ENCODE data around the gene DNAH17. TPM values are rescaled to one million over a fixed set of nuclear protein-coding genes. Genes with fewer than 3 reads are reported as not detected.

Gene DNAH17
- total RNA-seq, 5 donors from 2014 or later (not counting 1 experiment from before 2014, with no cell fraction given) = 0.33 to 1.2 (median 1.1) TPM

- ChIA-PET CTCF (interaction anchor here in 1 of 2 donors (1.1 kb wide), 1 partner anchor 13 kb away, joined by 3 read pairs; no protein-coding TSS in a partner anchor), POLR2A (no interaction called here)
- ATAC-seq (replicated peaks in 1 of 4) (no peak), DNase-seq (no peak)
- H3K27me3 Mint-ChIP-seq = no peaks in the 10 kb centered on the region
- H3K4me3 Mint-ChIP-seq = peak overlapping the region in 1 of 3 donors; percentile 25
- no peaks in the 10 kb centered on the region for H3K9me3 Mint-ChIP-seq
- Histone ChIP-seq H3K4me3 (ENCODE audit: control insufficient read depth in 1 of 2, extremely low read depth in 1 of 2, low read length in 1 of 2) (no peak overlapping the region), H3K4me1 (ENCODE audit: control insufficient read depth in 1 of 2, extremely low read depth in 1 of 2, insufficient read depth in 2 of 2, low read length in 2 of 2) (peaks cover 22 to 30% of the 10 kb centered on the region in 2 experiments), H3K27ac (ENCODE audit: low read length) (no peak overlapping the region), H3K36me3 (ENCODE audit: control insufficient read depth in 2 of 2, extremely low read depth in 1 of 2, insufficient read depth in 1 of 2, low read length in 1 of 2) (no peaks in the 10 kb centered on the region), H3K27me3 (replicated peaks in 1 of 2; ENCODE audit: control insufficient read depth in 2 of 2, extremely low read depth in 1 of 2, insufficient read depth in 2 of 2, low read length in 1 of 2) (no peaks in the 10 kb centered on the region), H3K9me3 (no peaks in the 10 kb centered on the region)
- H3K4me1 Mint-ChIP-seq = peaks cover 21 to 27% (median 24%) of the 10 kb centered on the region in 3 donors
- no peaks in the 10 kb centered on the region for H3K36me3 Mint-ChIP-seq
- 80% methylated on average over 1 of the region's 5 CpGs for WGBS (ENCODE audit: insufficient coverage)
- no peak overlapping the region for H3K27ac Mint-ChIP-seq
These were observed 201.0 kb downstream of the DNAH17 start for GRCh38 chr17:78376161-78376560.

- Mint-ChIP-seq H3K36me3 (no peaks in the 10 kb centered on the region), H3K9me3 (no peaks in the 10 kb centered on the region), H3K27ac (no peak overlapping the region), H3K4me1 (peaks cover 15 to 21% (median 18%) of the 10 kb centered on the region in 3 donors), H3K4me3 (no peak overlapping the region), H3K27me3 (no peaks in the 10 kb centered on the region)
- H3K9me3 ChIP-seq = no peaks in the 10 kb centered on the region
- no peaks in the 10 kb centered on the region for H3K36me3 ChIP-seq (ENCODE audit: control insufficient read depth in 2 of 2, extremely low read depth in 1 of 2, insufficient read depth in 1 of 2, low read length in 1 of 2)
- CTCF ChIA-PET = interaction anchor here in 1 of 2 donors (0.5 kb wide), 1 partner anchor 46 kb away, joined by 3 read pairs; no protein-coding TSS in a partner anchor
- no peaks in the 10 kb centered on the region for H3K27me3 ChIP-seq (replicated peaks in 1 of 2; ENCODE audit: control insufficient read depth in 2 of 2, extremely low read depth in 1 of 2, insufficient read depth in 2 of 2, low read length in 1 of 2)
- no peak overlapping the region for H3K4me3 ChIP-seq (ENCODE audit: control insufficient read depth in 1 of 2, extremely low read depth in 1 of 2, low read length in 1 of 2)
- peaks cover 17 to 24% of the 10 kb centered on the region in 2 experiments for H3K4me1 ChIP-seq (ENCODE audit: control insufficient read depth in 1 of 2, extremely low read depth in 1 of 2, insufficient read depth in 2 of 2, low read length in 2 of 2)
- POLR2A ChIA-PET = interaction anchor here in 1 of 2 donors (0.6 kb wide), 1 partner anchor 272 kb away, joined by 3 read pairs; no protein-coding TSS in a partner anchor
- ATAC-seq (replicated peaks in 1 of 4) (no peak), DNase-seq (no peak)
- no peak overlapping the region for H3K27ac ChIP-seq (ENCODE audit: low read length)
- WGBS (ENCODE audit: insufficient coverage) = 74% methylated on average over 7 of the region's 9 CpGs
These were observed 201.6 kb downstream of the DNAH17 start for GRCh38 chr17:78375401-78376151.

GRCh38 chr17:78374631-78375274 lies 202.4 kb downstream of the DNAH17 start:
- H3K9me3 Mint-ChIP-seq = no peaks in the 10 kb centered on the region
- Histone ChIP-seq H3K4me3 (ENCODE audit: control insufficient read depth in 1 of 2, extremely low read depth in 1 of 2, low read length in 1 of 2) (no peak overlapping the region), H3K4me1 (ENCODE audit: control insufficient read depth in 1 of 2, extremely low read depth in 1 of 2, insufficient read depth in 2 of 2, low read length in 2 of 2) (peaks cover 9 to 17% of the 10 kb centered on the region in 2 experiments), H3K9me3 (no peaks in the 10 kb centered on the region), H3K36me3 (ENCODE audit: control insufficient read depth in 2 of 2, extremely low read depth in 1 of 2, insufficient read depth in 1 of 2, low read length in 1 of 2) (no peaks in the 10 kb centered on the region), H3K27ac (ENCODE audit: low read length) (no peak overlapping the region), H3K27me3 (replicated peaks in 1 of 2; ENCODE audit: control insufficient read depth in 2 of 2, extremely low read depth in 1 of 2, insufficient read depth in 2 of 2, low read length in 1 of 2) (no peaks in the 10 kb centered on the region)
- H3K4me1 Mint-ChIP-seq = peaks cover 8 to 14% (median 11%) of the 10 kb centered on the region in 3 donors
- POLR2A ChIA-PET = interaction anchor here in 1 of 2 donors (0.6 kb wide), 1 partner anchor 273 kb away, joined by 3 read pairs; no protein-coding TSS in a partner anchor
- ATAC-seq (replicated peaks in 1 of 4) (no peak), DNase-seq (no peak)
- WGBS (ENCODE audit: insufficient coverage) = 63% methylated on average over 3 of the region's 14 CpGs
- no peaks in the 10 kb centered on the region for H3K27me3 Mint-ChIP-seq
- H3K36me3 Mint-ChIP-seq = no peaks in the 10 kb centered on the region
- CTCF ChIA-PET = interaction anchor here in 1 of 2 donors (0.5 kb wide), 1 partner anchor 47 kb away, joined by 3 read pairs; no protein-coding TSS in a partner anchor
- H3K4me3 Mint-ChIP-seq = no peak overlapping the region
- no peak overlapping the region for H3K27ac Mint-ChIP-seq

- DNase-seq = no peak
- H3K27ac Mint-ChIP-seq = no peak overlapping the region
- H3K27me3 Mint-ChIP-seq = no peaks in the 10 kb centered on the region
- H3K9me3 ChIP-seq = no peaks in the 10 kb centered on the region
- no peaks in the 10 kb centered on the region for H3K9me3 Mint-ChIP-seq
- peaks cover 4 to 11% of the 10 kb centered on the region in 2 experiments for H3K4me1 ChIP-seq (ENCODE audit: control insufficient read depth in 1 of 2, extremely low read depth in 1 of 2, insufficient read depth in 2 of 2, low read length in 2 of 2)
- 100% methylated on average over 2 of the region's 6 CpGs for WGBS (ENCODE audit: insufficient coverage)
- H3K27ac ChIP-seq (ENCODE audit: low read length) = no peak overlapping the region
- peaks cover 4 to 8% (median 5%) of the 10 kb centered on the region in 3 donors for H3K4me1 Mint-ChIP-seq
- no peak overlapping the region for H3K4me3 ChIP-seq (ENCODE audit: control insufficient read depth in 1 of 2, extremely low read depth in 1 of 2, low read length in 1 of 2)
- ATAC-seq (replicated peaks in 1 of 4) = no peak
- no peaks in the 10 kb centered on the region for H3K36me3 ChIP-seq (ENCODE audit: control insufficient read depth in 2 of 2, extremely low read depth in 1 of 2, insufficient read depth in 1 of 2, low read length in 1 of 2)
- H3K4me3 Mint-ChIP-seq = no peak overlapping the region
- POLR2A ChIA-PET = no interaction called here
- no peaks in the 10 kb centered on the region for H3K36me3 Mint-ChIP-seq
- H3K27me3 ChIP-seq (replicated peaks in 1 of 2; ENCODE audit: control insufficient read depth in 2 of 2, extremely low read depth in 1 of 2, insufficient read depth in 2 of 2, low read length in 1 of 2) = no peaks in the 10 kb centered on the region
- CTCF ChIA-PET = no interaction called here
These were observed 203.0 kb downstream of the DNAH17 start for GRCh38 chr17:78374189-78374588.

Other genes starting within 250 kb of the DNAH17 start
- gene SOCS3, start 217.3 kb downstream of the DNAH17 start, total RNA-seq = 100 to 1,000 TPM in 2 of 5 donors, 10 to 100 TPM in 3; 14.2 to 248 (median 19.9) TPM
- 10 to 100 TPM; 60.5 to 87.2 (median 78.9) TPM for gene PGS1, start 198.7 kb downstream of the DNAH17 start, total RNA-seq
- gene CYTH1, start 204.9 kb upstream of the DNAH17 start, total RNA-seq = 100 to 1,000 TPM; 357 to 509 (median 372) TPM

All from T-cell (primary cell).